ENCODE data around the gene TMEM132D. TPM values are rescaled to one million over a fixed set of nuclear protein-coding genes. Genes with fewer than 3 reads are reported as not detected.

TMEM132D gene
- polyA plus RNA-seq, 1 donor from 2014 or later: 1.3 TPM

DNA sequence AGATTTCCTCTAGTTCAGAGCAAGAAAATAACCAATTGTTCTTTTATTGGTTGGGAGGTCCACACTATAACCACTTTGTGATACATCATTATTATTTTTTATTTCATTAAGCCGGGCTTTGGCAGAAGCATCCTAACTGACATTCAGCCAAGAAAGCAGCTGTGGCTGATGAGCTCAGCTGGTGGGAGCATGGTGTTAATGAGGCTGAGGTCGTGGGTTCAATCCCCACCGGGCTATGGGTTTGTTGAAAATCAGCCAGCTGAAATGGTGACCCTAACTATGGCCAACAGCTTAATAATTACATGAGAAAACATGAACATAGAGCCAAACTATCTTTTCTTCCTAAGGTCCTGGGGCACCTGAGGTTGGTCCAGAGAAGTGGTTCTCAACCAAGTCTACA is 672.3 kb downstream of the TMEM132D start:
- no peak overlapping the region for H3K4me3 ChIP-seq (ENCODE audit: low read length)
- no peak overlapping the region for H2AFZ ChIP-seq (ENCODE audit: low read depth, low read length)
- H3K9me2 ChIP-seq (ENCODE audit: insufficient read depth, low read length): no peaks in the 10 kb centered on the region
- H3K4me2 ChIP-seq (ENCODE audit: low read length): no peak overlapping the region
- no peak overlapping the region for H3K9ac ChIP-seq (ENCODE audit: low read length)
- H3K27ac ChIP-seq (ENCODE audit: low read length): no peak overlapping the region
- no peaks in the 10 kb centered on the region for H3K79me2 ChIP-seq (replicated peaks; ENCODE audit: insufficient read depth, low read length)
- no peak for TF ChIP-seq SMC3 (conservative IDR thresholded peaks at IDR 0.05; ENCODE audit: poor library complexity)
- TF ChIP-seq REST (IDR thresholded peaks at IDR 0.05; ENCODE audit: borderline replicate concordance): no peak
- no peak for TF ChIP-seq EZH2 (IDR thresholded peaks at IDR 0.05; ENCODE audit: borderline replicate concordance, insufficient read depth, low read length, poor library complexity, severe bottlenecking)
- TF ChIP-seq, protein P1, sequence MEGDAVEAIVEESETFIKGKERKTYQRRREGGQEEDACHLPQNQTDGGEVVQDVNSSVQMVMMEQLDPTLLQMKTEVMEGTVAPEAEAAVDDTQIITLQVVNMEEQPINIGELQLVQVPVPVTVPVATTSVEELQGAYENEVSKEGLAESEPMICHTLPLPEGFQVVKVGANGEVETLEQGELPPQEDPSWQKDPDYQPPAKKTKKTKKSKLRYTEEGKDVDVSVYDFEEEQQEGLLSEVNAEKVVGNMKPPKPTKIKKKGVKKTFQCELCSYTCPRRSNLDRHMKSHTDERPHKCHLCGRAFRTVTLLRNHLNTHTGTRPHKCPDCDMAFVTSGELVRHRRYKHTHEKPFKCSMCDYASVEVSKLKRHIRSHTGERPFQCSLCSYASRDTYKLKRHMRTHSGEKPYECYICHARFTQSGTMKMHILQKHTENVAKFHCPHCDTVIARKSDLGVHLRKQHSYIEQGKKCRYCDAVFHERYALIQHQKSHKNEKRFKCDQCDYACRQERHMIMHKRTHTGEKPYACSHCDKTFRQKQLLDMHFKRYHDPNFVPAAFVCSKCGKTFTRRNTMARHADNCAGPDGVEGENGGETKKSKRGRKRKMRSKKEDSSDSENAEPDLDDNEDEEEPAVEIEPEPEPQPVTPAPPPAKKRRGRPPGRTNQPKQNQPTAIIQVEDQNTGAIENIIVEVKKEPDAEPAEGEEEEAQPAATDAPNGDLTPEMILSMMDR (IDR thresholded peaks at IDR 0.05; ENCODE audit: poor library complexity, severe bottlenecking): no peak
- TF ChIP-seq TAF1 (IDR thresholded peaks at IDR 0.05; ENCODE audit: low read depth): no peak
- TF ChIP-seq RAD21 (conservative IDR thresholded peaks at IDR 0.05): no peak
- no peak for TF ChIP-seq POLR2AphosphoS5 (IDR thresholded peaks at IDR 0.05)
- TF ChIP-seq EP300 (conservative IDR thresholded peaks at IDR 0.05; ENCODE audit: poor library complexity, severe bottlenecking): no peak
- no peak for TF ChIP-seq MXI1 (conservative IDR thresholded peaks at IDR 0.05; ENCODE audit: poor library complexity, severe bottlenecking)
- no peaks in the 10 kb centered on the region for H3K36me3 ChIP-seq (ENCODE audit: insufficient read depth, low read length)
- H3K9me3 ChIP-seq (ENCODE audit: low read length): no peaks in the 10 kb centered on the region
- H4K20me1 ChIP-seq (ENCODE audit: insufficient read depth): no peaks in the 10 kb centered on the region
- no peaks in the 10 kb centered on the region for H3K27me3 ChIP-seq (ENCODE audit: insufficient read depth, low read depth, low read length)
- H3F3A ChIP-seq (ENCODE audit: insufficient read depth, low read length, poor library complexity, severe bottlenecking): no peaks in the 10 kb centered on the region

- H3K36me3 ChIP-seq (ENCODE audit: insufficient read depth, low read length): no peaks in the 10 kb centered on the region
- no peaks in the 10 kb centered on the region for H3K9me3 ChIP-seq (ENCODE audit: low read length)
- TF ChIP-seq RAD21 (conservative IDR thresholded peaks at IDR 0.05): no peak
- TF ChIP-seq EZH2 (IDR thresholded peaks at IDR 0.05; ENCODE audit: borderline replicate concordance, insufficient read depth, low read length, poor library complexity, severe bottlenecking): no peak
- TF ChIP-seq POLR2AphosphoS5 (IDR thresholded peaks at IDR 0.05): no peak
- H4K20me1 ChIP-seq (ENCODE audit: insufficient read depth): no peaks in the 10 kb centered on the region
- no peaks in the 10 kb centered on the region for H3K27me3 ChIP-seq (ENCODE audit: insufficient read depth, low read depth, low read length)
- no peak overlapping the region for H3K4me2 ChIP-seq (ENCODE audit: low read length)
- no peaks in the 10 kb centered on the region for H3K79me2 ChIP-seq (replicated peaks; ENCODE audit: insufficient read depth, low read length)
- H3K4me3 ChIP-seq (ENCODE audit: low read length): no peak overlapping the region
- H3K9ac ChIP-seq (ENCODE audit: low read length): no peak overlapping the region
- H3K9me2 ChIP-seq (ENCODE audit: insufficient read depth, low read length): no peaks in the 10 kb centered on the region
- no peak overlapping the region for H3K27ac ChIP-seq (ENCODE audit: low read length)
- H3F3A ChIP-seq (ENCODE audit: insufficient read depth, low read length, poor library complexity, severe bottlenecking): no peaks in the 10 kb centered on the region
- H2AFZ ChIP-seq (ENCODE audit: low read depth, low read length): no peak overlapping the region
Observed at GRCh38 chr12:129230995-129231394, 672.8 kb downstream of the TMEM132D start.

DNA sequence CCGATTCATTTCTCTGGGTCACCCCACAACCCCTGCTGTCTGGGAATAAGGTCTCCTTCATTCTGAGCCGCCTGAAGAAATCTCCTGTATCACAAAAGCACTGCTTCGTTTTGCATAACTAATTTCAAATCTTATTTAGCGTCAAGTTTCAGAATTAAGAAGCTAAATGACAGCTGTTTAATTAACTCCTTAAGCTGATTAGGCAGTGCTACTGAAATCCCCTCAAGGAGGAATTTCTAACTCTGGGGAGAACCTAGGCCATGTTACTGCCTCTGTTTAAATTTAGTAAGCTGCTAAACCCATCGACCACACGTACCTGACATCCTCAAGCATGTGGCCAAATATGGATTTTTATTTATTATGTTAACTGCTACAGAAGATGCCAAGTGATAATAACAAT is 677.0 kb downstream of the TMEM132D start:
- H3K9ac ChIP-seq (ENCODE audit: low read length): no peak overlapping the region
- TF ChIP-seq TAF1 (IDR thresholded peaks at IDR 0.05; ENCODE audit: low read depth): no peak
- H4K20me1 ChIP-seq (ENCODE audit: insufficient read depth): no peaks in the 10 kb centered on the region
- H3K79me2 ChIP-seq (replicated peaks; ENCODE audit: insufficient read depth, low read length): no peaks in the 10 kb centered on the region
- H2AFZ ChIP-seq (ENCODE audit: low read depth, low read length): no peak overlapping the region
- H3K4me2 ChIP-seq (ENCODE audit: low read length): no peak overlapping the region
- no peaks in the 10 kb centered on the region for H3K27me3 ChIP-seq (ENCODE audit: insufficient read depth, low read depth, low read length)
- H3K27ac ChIP-seq (ENCODE audit: low read length): no peak overlapping the region
- no peaks in the 10 kb centered on the region for H3K36me3 ChIP-seq (ENCODE audit: insufficient read depth, low read length)
- H3K9me2 ChIP-seq (ENCODE audit: insufficient read depth, low read length): no peaks in the 10 kb centered on the region
- H3F3A ChIP-seq (ENCODE audit: insufficient read depth, low read length, poor library complexity, severe bottlenecking): no peaks in the 10 kb centered on the region
- no peaks in the 10 kb centered on the region for H3K9me3 ChIP-seq (ENCODE audit: low read length)
- no peak overlapping the region for H3K4me3 ChIP-seq (ENCODE audit: low read length)

Measured in neural cell (in vitro differentiated cells).